Activated gamma-delta T cell treated with Interleukin-2 at 50 U/mL for 16 hours (primary cell): ENCODE data around the gene XYLT1.
"Not testable (repeated sequence)": the region's sequence is repeated elsewhere in the genome, so short reads cannot be mapped to it uniquely, and the experiment has no call there.

Experiments
- DNase-seq: peaks from one replicate; pipeline ENCODE4 v3.0.0-alpha.2; 2020

The XYLT1 gene

GRCh38 chr16:17354685-17355084, 116.1 kb downstream of the XYLT1 start:
- no peak for DNase-seq

DNA sequence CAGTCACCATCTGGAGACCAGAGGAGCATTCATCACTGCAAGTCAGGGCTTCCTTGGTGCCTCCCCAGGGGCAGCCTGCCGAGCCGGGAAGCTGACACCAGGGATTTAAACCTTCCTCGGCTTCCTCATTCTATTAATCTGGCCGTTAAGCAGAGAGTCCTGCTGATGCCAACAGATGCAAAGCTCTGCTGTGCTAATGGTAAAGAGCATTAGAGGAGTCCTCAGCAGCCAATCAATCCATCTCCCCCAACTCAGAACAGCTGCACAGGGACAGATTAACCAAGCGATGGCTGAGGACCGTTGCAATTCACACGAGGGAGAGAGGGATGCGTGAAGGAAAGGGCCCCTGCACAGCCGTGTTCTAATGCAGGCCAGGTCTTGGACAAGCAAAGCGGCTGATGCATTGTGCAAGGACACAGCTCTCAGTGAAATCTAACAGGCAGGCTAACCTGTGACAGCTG, 116.6 kb downstream of the XYLT1 start:
- no peak for DNase-seq

DNA sequence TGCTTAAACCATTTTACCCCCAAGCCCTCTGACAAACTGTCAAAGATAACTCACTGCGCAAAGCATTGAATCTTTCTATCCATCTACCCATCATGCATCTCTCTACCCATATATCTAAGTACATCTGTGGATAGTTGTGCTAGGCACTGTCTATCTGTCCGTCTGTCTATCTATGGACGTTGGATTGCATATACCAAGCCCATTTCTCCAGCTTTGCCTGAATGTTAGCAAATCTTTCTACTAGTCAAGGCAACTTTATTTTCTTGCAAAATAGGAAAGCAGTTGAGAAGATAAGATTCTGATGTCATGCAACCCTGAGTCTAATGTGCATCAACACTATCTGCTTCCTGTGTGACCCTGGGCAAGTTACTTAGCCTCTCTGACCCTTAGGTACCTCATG, 117.2 kb downstream of the XYLT1 start:
- no peak for DNase-seq

- DNase-seq = no peak
Measured at GRCh38 chr16:17351441-17352035, 119.2 kb downstream of the XYLT1 start.

DNA sequence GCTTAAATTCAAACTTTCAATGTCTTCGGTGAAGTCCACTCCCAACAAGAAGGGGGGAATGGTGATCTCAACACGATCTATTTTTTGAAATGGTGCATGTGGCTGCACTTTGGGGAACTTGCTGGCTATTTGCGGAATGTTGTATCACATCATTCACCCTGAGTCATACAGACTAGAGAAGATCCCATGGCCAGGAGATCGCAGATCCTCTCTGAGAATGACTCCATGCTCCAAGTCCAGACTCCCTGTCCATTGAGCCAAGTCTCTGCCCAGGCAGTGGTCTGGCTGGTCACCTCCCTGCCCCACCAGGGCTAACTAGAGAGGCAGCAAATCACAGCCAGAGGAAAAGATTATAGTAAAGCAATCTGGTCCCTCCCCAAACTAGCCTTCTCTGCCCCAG, 120.6 kb downstream of the XYLT1 start:
- no peak for DNase-seq

- DNase-seq = no peak
Measured at GRCh38 chr16:17348826-17349225, 121.9 kb downstream of the XYLT1 start.

GRCh38 chr16:17348042-17348783, 122.5 kb downstream of the XYLT1 start:
- no peak for DNase-seq

DNA sequence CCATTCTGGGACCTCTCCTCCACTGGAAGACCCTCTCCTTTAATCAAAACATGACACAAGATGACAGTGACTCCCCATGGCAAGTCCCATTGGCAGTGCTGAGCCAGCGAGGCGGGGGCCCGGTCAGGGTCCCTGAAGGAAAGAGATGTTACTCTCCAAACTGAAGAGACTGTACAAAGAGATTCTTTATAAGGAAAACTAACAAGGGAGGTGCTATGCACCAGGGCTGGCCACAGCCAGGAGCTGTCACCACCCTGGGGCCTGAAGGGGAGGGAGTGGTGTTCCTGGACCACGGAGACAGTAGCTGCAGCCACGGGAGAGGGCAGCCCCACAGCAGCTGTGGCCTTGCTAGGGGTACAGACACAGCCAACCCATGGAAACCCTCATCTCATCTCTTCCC, 123.1 kb downstream of the XYLT1 start:
- DNase-seq = no peak

DNA sequence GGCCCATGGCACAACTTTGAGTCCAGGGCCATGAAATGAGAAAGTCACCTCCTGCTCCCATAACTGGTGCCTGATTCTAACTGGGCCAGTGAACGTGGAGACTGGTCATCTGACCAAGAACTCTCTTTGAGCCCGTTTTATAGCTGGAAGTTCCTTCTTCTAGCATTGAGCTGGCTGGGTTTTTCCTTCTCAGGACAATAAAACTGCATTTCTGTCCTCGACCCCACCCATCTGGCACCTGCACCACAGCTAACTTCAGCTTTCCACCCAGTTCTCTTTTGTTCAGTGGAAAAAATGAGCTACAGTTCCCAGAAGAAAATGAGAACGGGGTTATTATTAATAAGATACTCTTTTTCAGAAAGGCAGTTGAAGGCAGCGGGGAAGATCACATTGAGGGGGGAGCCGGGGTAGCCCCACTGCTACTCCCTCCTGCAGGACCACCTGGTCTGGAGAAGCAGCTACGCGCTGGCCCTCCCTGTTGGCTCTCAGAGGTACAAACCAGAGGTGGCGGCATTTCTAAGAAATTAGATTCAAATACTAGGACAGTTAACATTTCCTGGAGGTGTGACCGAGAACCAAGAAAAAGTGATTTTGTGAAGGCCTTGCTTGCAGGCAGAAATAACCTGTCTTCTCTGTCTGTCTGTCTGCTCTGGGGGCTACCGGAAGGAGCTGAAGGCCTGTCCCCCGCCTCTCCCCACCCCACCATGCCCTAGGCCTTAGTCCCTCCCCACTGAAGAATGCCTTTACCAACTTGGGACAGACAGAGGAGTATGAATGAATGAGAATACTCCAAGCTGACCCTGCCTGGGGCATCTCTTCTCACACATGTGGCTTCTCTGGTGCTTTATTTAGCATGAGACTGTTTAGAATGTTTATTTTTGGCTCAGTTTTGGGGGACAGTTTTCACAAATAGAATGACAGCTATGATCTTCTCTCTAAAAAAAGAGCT, 123.9 kb downstream of the XYLT1 start:
- no peak for DNase-seq

GRCh38 chr16:17345043-17345442, 125.7 kb downstream of the XYLT1 start:
- DNase-seq = no peak

DNA sequence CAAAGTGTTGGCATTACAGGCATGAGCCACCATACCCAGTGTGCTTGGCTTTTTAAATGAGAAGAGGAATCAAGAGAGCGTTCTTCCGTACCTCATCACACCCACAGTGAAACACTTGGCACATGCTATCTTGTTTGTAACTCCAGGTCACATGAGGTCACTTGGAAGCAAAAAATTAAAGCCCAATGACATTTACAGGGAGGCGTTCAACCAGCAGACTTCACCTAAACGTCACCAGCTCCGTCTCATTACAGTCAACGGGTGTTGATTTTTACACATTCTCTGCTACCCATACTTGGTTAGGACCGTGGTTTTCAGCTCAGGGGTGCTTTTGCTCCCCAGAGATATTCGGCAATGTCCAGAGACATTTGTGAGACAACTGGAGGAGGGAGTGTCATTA, 127.0 kb downstream of the XYLT1 start:
- no peak for DNase-seq

GRCh38 chr16:17343028-17343427, 127.7 kb downstream of the XYLT1 start:
- peak; percentile 37 for DNase-seq

GRCh38 chr16:17342031-17342430, 128.7 kb downstream of the XYLT1 start:
- DNase-seq = no peak

DNA sequence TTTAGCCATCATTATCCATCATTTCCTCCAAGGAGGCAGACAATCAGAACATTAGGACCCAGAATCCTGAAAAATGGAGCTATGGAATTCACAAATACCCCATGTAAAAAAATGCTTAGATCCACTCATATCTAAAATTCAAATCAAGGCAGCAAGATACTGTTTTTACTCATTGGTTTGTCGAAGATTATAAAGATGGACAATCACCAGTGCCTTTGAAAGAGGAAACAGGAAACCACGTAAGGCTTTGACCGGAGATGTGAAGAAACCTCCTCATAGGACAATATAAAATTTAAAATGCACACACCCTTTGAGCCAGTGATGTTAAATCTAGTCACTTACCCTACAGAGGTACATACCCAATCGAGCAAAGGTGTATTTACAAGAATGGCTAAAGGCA, 130.0 kb downstream of the XYLT1 start:
- no peak for DNase-seq

DNA sequence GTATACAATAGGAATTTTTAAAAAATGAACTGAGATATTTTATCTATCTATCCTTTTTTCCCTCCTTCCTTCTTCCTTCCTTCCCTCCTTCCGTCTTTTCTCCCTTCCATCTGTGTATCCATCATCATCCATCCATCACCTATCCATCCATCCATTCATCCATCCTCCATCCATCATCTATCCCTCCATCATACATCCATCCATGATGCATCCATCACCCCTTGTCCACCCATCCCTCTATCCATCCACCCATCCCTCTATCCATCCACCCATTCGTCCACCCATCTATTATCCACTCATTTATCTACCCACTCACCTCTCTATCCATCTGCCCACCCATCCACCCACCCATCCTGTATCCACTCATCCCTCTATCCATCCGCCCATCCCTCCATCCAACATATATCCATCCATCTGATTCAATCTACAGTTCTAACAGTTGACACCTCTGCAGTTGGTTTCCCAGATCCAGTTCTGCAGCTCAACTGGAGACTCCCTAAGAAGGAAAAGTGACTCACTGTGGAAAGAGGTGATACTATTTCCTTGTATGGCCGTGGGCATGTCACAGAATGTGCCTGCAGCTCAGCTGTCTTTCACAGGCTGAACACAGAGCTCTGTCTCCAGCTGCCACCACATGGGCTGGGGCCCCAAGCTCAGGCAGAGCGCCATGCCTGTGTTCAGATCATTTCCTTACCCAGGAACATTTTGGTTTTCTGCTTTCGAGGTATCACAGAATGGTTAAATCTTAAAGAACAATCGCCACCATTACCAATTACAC, 130.8 kb downstream of the XYLT1 start:
- no peak for DNase-seq

DNA sequence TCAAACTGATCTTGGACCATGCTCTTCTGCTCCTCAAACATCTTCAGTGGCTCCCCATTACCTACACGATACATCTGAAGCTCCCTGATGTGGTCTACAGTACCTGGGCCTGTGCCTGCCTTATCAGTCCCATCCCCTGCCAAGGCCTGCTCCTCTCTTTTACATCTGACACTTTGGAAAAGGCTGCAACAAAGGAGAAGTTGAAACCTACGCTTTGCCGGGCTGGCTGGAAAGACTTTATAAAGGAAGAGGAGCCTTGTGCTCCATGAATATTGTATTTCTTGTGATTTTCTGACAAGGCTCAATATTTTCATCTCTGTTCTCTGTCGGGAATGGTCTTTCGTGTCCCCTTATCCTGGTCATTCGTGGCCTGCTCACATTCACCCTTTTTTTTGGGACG, 132.5 kb downstream of the XYLT1 start:
- DNase-seq = no peak

- DNase-seq = no peak
Measured at GRCh38 chr16:17336530-17336900, 134.2 kb downstream of the XYLT1 start.

GRCh38 chr16:17335826-17336529, 134.8 kb downstream of the XYLT1 start:
- DNase-seq = no peak

- DNase-seq = not testable (repeated sequence)
Measured at GRCh38 chr16:17335406-17335805, 135.4 kb downstream of the XYLT1 start.

DNA sequence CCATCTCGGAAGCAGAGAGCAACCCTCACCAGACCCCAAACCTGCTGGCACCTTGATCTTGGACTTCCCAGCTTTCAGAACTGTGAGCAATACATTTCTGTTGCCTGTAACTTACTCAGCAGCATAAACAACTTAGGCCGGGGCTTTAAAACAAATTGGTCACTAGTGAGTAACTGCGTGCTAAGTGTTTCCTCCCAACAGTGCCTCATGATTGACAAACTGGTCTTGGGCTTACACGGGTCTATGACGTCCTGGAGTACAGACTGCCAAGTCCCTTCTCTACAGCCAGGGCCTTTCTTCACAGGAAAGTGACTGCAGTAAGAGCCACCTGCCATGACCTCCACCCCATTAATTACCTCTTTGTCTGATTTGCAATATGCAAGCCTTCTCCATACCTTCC, 136.7 kb downstream of the XYLT1 start:
- no peak for DNase-seq

- DNase-seq = no peak
Measured at GRCh38 chr16:17333229-17333628, 137.5 kb downstream of the XYLT1 start.

DNA sequence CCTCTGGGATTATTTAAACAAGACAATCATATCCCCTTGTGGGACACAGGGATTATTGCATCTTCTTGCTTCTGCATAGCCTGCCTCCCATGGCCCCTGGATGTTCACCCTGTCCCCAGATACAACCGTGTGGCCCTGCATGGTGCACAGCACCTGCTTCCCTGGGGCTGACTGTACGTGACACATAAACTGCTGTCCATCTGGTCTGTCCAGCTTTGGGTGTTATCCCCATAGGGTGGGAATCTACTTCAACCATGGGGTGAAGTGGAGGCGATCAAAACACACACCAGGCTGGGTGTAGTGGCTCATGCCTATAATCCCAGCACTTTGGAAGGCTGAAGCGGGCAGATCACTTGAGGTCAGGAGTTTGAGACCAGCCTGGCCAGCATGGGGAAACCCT, 138.8 kb downstream of the XYLT1 start:
- DNase-seq = no peak
